K562 (cell line): ENCODE results near the gene IKBKG.

Experiments
- BCOR ChIP-seq: fragments of 450-650 bp; IDR thresholded peaks from 2 replicates; pipeline ENCODE4 v1.6.1; 2016
- CREB1 ChIP-seq, 2 experiments: sonication (generic) in 1 of 2; formaldehyde crosslinking in 1 of 2; IDR thresholded peaks; 2 replicates each; pipeline versions ENCODE4 v1.6.1 to v1.8.0; 2012 to 2022; ENCODE audit warnings: inconsistent platforms in 1 of 2, mild to moderate bottlenecking in 1 of 2, missing genetic modification reagents in 1 of 2, moderate library complexity in 1 of 2
- CTCF ChIP-seq, 3 experiments: IDR thresholded peaks in 2 of 3; conservative IDR thresholded peaks in 1 of 3; 2 replicates each; pipeline ENCODE4 v1.5.1; 2011 to 2012; ENCODE audit warnings: low read length in 3 of 3, mild to moderate bottlenecking in 3 of 3, control low read depth in 2 of 3, improper control_type of control experiment in 1 of 3, inconsistent platforms in 1 of 3, low read depth in 1 of 3, mixed read lengths in 1 of 3, moderate library complexity in 1 of 3; ENCODE audit not compliant: insufficient read depth in 2 of 3
- EP300 ChIP-seq: IDR thresholded peaks from 2 replicates; pipeline ENCODE4 v1.6.1; 2012; ENCODE audit warnings: low read length, improper control_type of control experiment
- POLR2A ChIP-seq: fragments of 450-650 bp; conservative IDR thresholded peaks from 2 replicates; pipeline ENCODE4 v1.6.1; 2016
- POLR2AphosphoS5 ChIP-seq: IDR thresholded peaks from 2 replicates; pipeline ENCODE4 v1.6.1; 2011; ENCODE audit warnings: mild to moderate bottlenecking, low read depth, low read length, moderate library complexity; ENCODE audit not compliant: control insufficient read depth, insufficient read depth
- POLR2G ChIP-seq: fragments of 200-400 bp; formaldehyde crosslinking; IDR thresholded peaks from 2 replicates; pipeline ENCODE4 v1.6.1; 2017; ENCODE audit warnings: low read depth, mild to moderate bottlenecking, antibody characterized with exemption, low read length, moderate library complexity
- ZFP91 ChIP-seq: sonication (generic); formaldehyde crosslinking; IDR thresholded peaks from 2 replicates; pipeline ENCODE4 v1.8.0; 2022; ENCODE audit warnings: mild to moderate bottlenecking, missing genetic modification reagents
- TF ChIP-seq, protein P1 (sequence below): fragments of 250-450 bp; sonication (Bioruptor Pico); IDR thresholded peaks from 2 replicates; pipeline ENCODE4 v1.6.1; 2021; ENCODE audit warnings: mild to moderate bottlenecking

GRCh38 chrX:154529206-154529612 is 18.2 kb upstream of the IKBKG start:
- TF ChIP-seq, protein P1, sequence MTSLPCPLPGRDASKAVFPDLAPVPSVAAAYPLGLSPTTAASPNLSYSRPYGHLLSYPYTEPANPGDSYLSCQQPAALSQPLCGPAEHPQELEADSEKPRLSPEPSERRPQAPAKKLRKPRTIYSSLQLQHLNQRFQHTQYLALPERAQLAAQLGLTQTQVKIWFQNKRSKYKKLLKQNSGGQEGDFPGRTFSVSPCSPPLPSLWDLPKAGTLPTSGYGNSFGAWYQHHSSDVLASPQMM (CRISPR knock-in tag): no peak
- TF ChIP-seq CTCF (IDR thresholded peaks at IDR 0.05 in 2 of 3, conservative IDR thresholded peaks at IDR 0.05 in 1 of 3; ENCODE audit: insufficient read depth in 2 of 3, low read depth in 1 of 3, low read length in 3 of 3): no peak
- no peak for TF ChIP-seq BCOR
- TF ChIP-seq POLR2AphosphoS5: no peak
- TF ChIP-seq POLR2A: no peak
- no peak for TF ChIP-seq ZFP91
- no peak for TF ChIP-seq POLR2G
- no peak for TF ChIP-seq EP300
- TF ChIP-seq CREB1 (IDR thresholded peaks at IDR 0.05): no peak
- no peak for TF ChIP-seq CREB1 (CRISPR knock-in tag; IDR thresholded peaks at IDR 0.05)
